ENCODE data around the gene ABLIM3. TPM values are rescaled to one million over a fixed set of nuclear protein-coding genes. Genes with fewer than 3 reads are reported as not detected.
A peak's percentile ranks its signal among the peaks of the same experiment; 100 is the strongest.

ABLIM3 gene
- total and polyA plus RNA-seq, 2 of the 8 experiments (the other 6 are each of a cell fraction or from before 2014, with no cell fraction given) = 0.36 to 0.56 TPM

- no peak overlapping the region for H4K5ac ChIP-seq (ENCODE audit: insufficient read length, low read depth, low read length)
- no peak overlapping the region for H2AFZ ChIP-seq (ENCODE audit: low read length)
- ChIA-PET CTCF (ENCODE audit: partially characterized antibody) (interaction anchor here (0.6 to 6.8 kb wide), 29 partner anchors 9 to 436 kb away, joined by 3 to 62 read pairs (median 4); partner anchors contain the start of gene ABLIM3), POLR2A (ENCODE audit: partially characterized antibody) (no interaction called here)
- DNase-seq (ENCODE audit: low read depth in 1 of 2, low spot score in 2 of 2) (no peak), FAIRE-seq (no peak)
- no peak overlapping the region for H2BK120ac ChIP-seq (replicated peaks; ENCODE audit: low read depth, low read length)
- H3K27ac ChIP-seq (ENCODE audit: low read depth, low read length) = no peak overlapping the region
- H3K14ac ChIP-seq (ENCODE audit: insufficient read length) = no peak overlapping the region
- no peak overlapping the region for H2AK5ac ChIP-seq (ENCODE audit: low read depth, low read length)
- no peak overlapping the region for H2BK15ac ChIP-seq (ENCODE audit: low read length)
- no peak overlapping the region; a peak in 1 of 7 replicates for H3K9ac ChIP-seq (replicated peaks in 1 of 4; ENCODE audit: extremely low read depth in 1 of 4, low read depth in 3 of 4, low read length in 3 of 4)
- H4K91ac ChIP-seq (replicated peaks; ENCODE audit: insufficient read length, low read length) = no peak overlapping the region
- no peaks in the 10 kb centered on the region for H3K79me1 ChIP-seq (ENCODE audit: low read depth, low read length)
- no peak overlapping the region for H2BK12ac ChIP-seq (ENCODE audit: low read depth, low read length)
- no peaks in the 10 kb centered on the region for H3K27me3 ChIP-seq (replicated peaks in 1 of 4; ENCODE audit: control insufficient read depth in 3 of 4, extremely low read depth in 1 of 4, insufficient read depth in 3 of 4, low read length in 3 of 4)
- no peak overlapping the region for H4K8ac ChIP-seq (ENCODE audit: extremely low read depth, insufficient read depth, low read length)
- TF ChIP-seq CTBP2 (IDR thresholded peaks at IDR 0.05; ENCODE audit: borderline replicate concordance, insufficient read depth, insufficient read length, low read length) (no peak), CTCF (IDR thresholded peaks at IDR 0.05; ENCODE audit: control extremely low read depth in 1 of 3, insufficient read depth in 1 of 3, low read depth in 1 of 3, low read length in 3 of 3) (peak in 2 of 3 experiments; percentile 36 to 41; a peak in 2 of 4 replicates), BACH1 (IDR thresholded peaks at IDR 0.05; ENCODE audit: low read length) (no peak), POLR2AphosphoS5 (IDR thresholded peaks at IDR 0.05; ENCODE audit: low read depth, low read length) (no peak), RAD21 (IDR thresholded peaks at IDR 0.05 in 1 of 2, conservative IDR thresholded peaks at IDR 0.05 in 1 of 2; ENCODE audit: low read depth in 2 of 2, low read length in 2 of 2) (peak; percentile 54 to 60)
- TF ChIP-seq, protein P1, sequence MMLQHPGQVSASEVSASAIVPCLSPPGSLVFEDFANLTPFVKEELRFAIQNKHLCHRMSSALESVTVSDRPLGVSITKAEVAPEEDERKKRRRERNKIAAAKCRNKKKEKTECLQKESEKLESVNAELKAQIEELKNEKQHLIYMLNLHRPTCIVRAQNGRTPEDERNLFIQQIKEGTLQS (IDR thresholded peaks at IDR 0.05; ENCODE audit: insufficient read depth, low read depth, low read length) = no peak
- no peak overlapping the region for H3K4me3 ChIP-seq (ENCODE audit: extremely low read depth in 1 of 4, insufficient read depth in 2 of 4, low read depth in 3 of 4, low read length in 4 of 4)
- no peak overlapping the region for H3K4me2 ChIP-seq (ENCODE audit: insufficient read depth in 1 of 2, low read depth in 2 of 2, low read length in 2 of 2)
- no peaks in the 10 kb centered on the region for H4K20me1 ChIP-seq (replicated peaks in 1 of 2; ENCODE audit: control insufficient read depth in 1 of 2, insufficient read depth in 2 of 2, low read length in 2 of 2)
- WGBS, 2 experiments (ENCODE audit: extremely low coverage in 1 of 2, insufficient coverage in 1 of 2, insufficient read length in 1 of 2, insufficient replicate concordance in 2 of 2, low coverage in 1 of 2, low lambda C conversion rate in 2 of 2, missing lambda C conversion rate in 1 of 2) = 74% methylated on average over 8 of the region's 8 CpGs; no CpG with 5 or more reads in 1 of the 2 experiments
- H3K79me2 ChIP-seq (ENCODE audit: control insufficient read depth in 1 of 2, insufficient read depth in 2 of 2, low read length in 2 of 2) = no peaks in the 10 kb centered on the region
- no peaks in the 10 kb centered on the region for H3K23me2 ChIP-seq (ENCODE audit: low read depth, low read length)
- H3K56ac ChIP-seq (replicated peaks; ENCODE audit: insufficient read length, low read depth, low read length) = no peak overlapping the region
- H3K4ac ChIP-seq (replicated peaks; ENCODE audit: insufficient read length, low read depth, low read length) = no peak overlapping the region
- H3K36me3 ChIP-seq (ENCODE audit: control insufficient read depth in 2 of 4, insufficient read depth in 4 of 4, low read length in 3 of 4) = no peaks in the 10 kb centered on the region
- no peak overlapping the region for H3K18ac ChIP-seq (ENCODE audit: extremely low read depth, low read length)
- no peaks in the 10 kb centered on the region for H3K9me3 ChIP-seq (ENCODE audit: insufficient read depth in 2 of 2, low read depth in 1 of 2, low read length in 1 of 2)
- peaks cover 0 to 9% (median 0%) of the 10 kb centered on the region in 4 experiments; a peak in 3 of 7 replicates for H3K4me1 ChIP-seq (replicated peaks in 1 of 4; ENCODE audit: control insufficient read depth in 3 of 4, insufficient read depth in 4 of 4, low read length in 3 of 4)
- H3K23ac ChIP-seq (ENCODE audit: insufficient read length) = no peak overlapping the region
- no peak overlapping the region for H2BK5ac ChIP-seq (ENCODE audit: low read depth, low read length)
- H2BK20ac ChIP-seq (ENCODE audit: low read length) = no peak overlapping the region
These were observed 11.0 kb upstream of the ABLIM3 start for GRCh38 chr5:149130121-149130914.
